Endothelial cell (in vitro differentiated cells): ENCODE data around the gene APC. TPM values are rescaled to one million over a fixed set of nuclear protein-coding genes. Genes with fewer than 3 reads are reported as not detected.

Experiments
- DNase-seq: peaks from one replicate; pipeline ENCODE4 v3.0.0; 2021; ENCODE audit warnings: low spot score
- H3K27ac Mint-ChIP-seq: one replicate; pipeline ENCODE4 v1.8.0; 2021; ENCODE audit warnings: mixed read lengths, inconsistent platforms; ENCODE audit not compliant: unreplicated experiment
- H3K27me3 Mint-ChIP-seq: one replicate; pipeline ENCODE4 v1.8.0; 2021; ENCODE audit warnings: mild to moderate bottlenecking, moderate library complexity, mixed read lengths, inconsistent platforms; ENCODE audit not compliant: unreplicated experiment
- H3K36me3 Mint-ChIP-seq: one replicate; pipeline ENCODE4 v1.8.0; 2021; ENCODE audit warnings: mild to moderate bottlenecking, low read depth, mixed read lengths, inconsistent platforms; ENCODE audit not compliant: unreplicated experiment
- H3K4me1 Mint-ChIP-seq: one replicate; pipeline ENCODE4 v1.8.0; 2021; ENCODE audit warnings: mild to moderate bottlenecking, mixed read lengths, inconsistent platforms; ENCODE audit not compliant: unreplicated experiment
- H3K4me3 Mint-ChIP-seq: one replicate; pipeline ENCODE4 v1.8.0; 2021; ENCODE audit warnings: mild to moderate bottlenecking, mixed read lengths, inconsistent platforms; ENCODE audit not compliant: unreplicated experiment
- H3K9me3 Mint-ChIP-seq: one replicate; pipeline ENCODE4 v1.8.0; 2021; ENCODE audit warnings: mixed read lengths, inconsistent platforms; ENCODE audit not compliant: unreplicated experiment
- CTCF ChIP-seq: fragments of 200-600 bp; sonication (generic); IDR thresholded peaks from one replicate; pipeline ENCODE4 v1.5.0; 2021; ENCODE audit warnings: antibody characterized with exemption; ENCODE audit not compliant: unreplicated experiment
- total RNA-seq: library from RNA; stranded (reverse); fragmentation: NEBNext Ultra II Directional; extraction: Animal tissue kit (Norgen Biotek cat#: 25700); gene quantifications from one replicate; pipeline ENCODE4 v1.2.1, GENCODE V29; 2021; ENCODE audit not compliant: unreplicated experiment

APC gene
- total RNA-seq, 1 donor from 2014 or later: 66.5 TPM

- Mint-ChIP-seq H3K36me3 (no peaks in the 10 kb centered on the region), H3K4me3 (no peak overlapping the region), H3K27me3 (peaks cover 4% of the 10 kb centered on the region), H3K4me1 (peaks cover 26% of the 10 kb centered on the region), H3K9me3 (no peaks in the 10 kb centered on the region), H3K27ac (no peak overlapping the region)
- no peak for TF ChIP-seq CTCF
- DNase-seq: no peak
Measured at GRCh38 chr5:112697322-112697721, 40.4 kb upstream of the APC start.

- Mint-ChIP-seq H3K36me3 (no peaks in the 10 kb centered on the region), H3K4me1 (peaks cover 22% of the 10 kb centered on the region), H3K4me3 (no peak overlapping the region), H3K27ac (no peak overlapping the region), H3K27me3 (peaks cover 1% of the 10 kb centered on the region), H3K9me3 (no peaks in the 10 kb centered on the region)
- TF ChIP-seq CTCF: no peak
- DNase-seq: no peak
Measured at GRCh38 chr5:112697833-112698232, 39.9 kb upstream of the APC start.

- H3K27ac Mint-ChIP-seq: peak overlapping the region; percentile 3
- H3K36me3 Mint-ChIP-seq: peaks cover 5% of the 10 kb centered on the region
- TF ChIP-seq CTCF: no peak
- peaks cover 3% of the 10 kb centered on the region for H3K27me3 Mint-ChIP-seq
- H3K4me3 Mint-ChIP-seq: no peak overlapping the region
- no peaks in the 10 kb centered on the region for H3K9me3 Mint-ChIP-seq
- peaks cover 31% of the 10 kb centered on the region for H3K4me1 Mint-ChIP-seq
- no peak for DNase-seq
Measured at GRCh38 chr5:112703866-112704820, 33.5 kb upstream of the APC start.

- Mint-ChIP-seq H3K4me3 (peak overlapping the region; percentile 96), H3K36me3 (peaks cover 13% of the 10 kb centered on the region)
Measured at GRCh38 chr5:112706446-112707016, 31.2 kb upstream of the APC start.

More at GRCh38 chr5:112706446-112707016, 31.2 kb upstream of the APC start:
- no peak for DNase-seq
- no peaks in the 10 kb centered on the region for H3K9me3 Mint-ChIP-seq
- peaks cover 3% of the 10 kb centered on the region for H3K27me3 Mint-ChIP-seq
- peaks cover 41% of the 10 kb centered on the region for H3K4me1 Mint-ChIP-seq
- no peak for TF ChIP-seq CTCF
- peak overlapping the region; percentile 40 for H3K27ac Mint-ChIP-seq
